HepG2 (cell line): ENCODE results near the gene GPC2. TPM values are rescaled to one million over a fixed set of nuclear protein-coding genes. Genes with fewer than 3 reads are reported as not detected.

Experiments used
- ATF7 ChIP-seq, 2 experiments: fragments of 450-650 bp in 1 of 2; sonication (generic) in 1 of 2; formaldehyde crosslinking in 1 of 2; IDR thresholded peaks; 2 replicates each; pipeline versions ENCODE4 v1.4.0 to v1.6.1; 2016 to 2020; ENCODE audit warnings: antibody characterized with exemption in 1 of 2, mild to moderate bottlenecking in 1 of 2, missing genetic modification reagents in 1 of 2
- CAMTA2 ChIP-seq: sonication (generic); formaldehyde crosslinking; IDR thresholded peaks from 2 replicates; pipeline ENCODE4 v1.4.0; 2020; ENCODE audit warnings: mild to moderate bottlenecking, missing genetic modification reagents, borderline replicate concordance
- HCFC1 ChIP-seq: fragments of 150-350 bp; IDR thresholded peaks from 2 replicates; pipeline ENCODE4 v1.6.1; 2014; ENCODE audit warnings: low read depth, low read length
- HOXA3 ChIP-seq: sonication (generic); formaldehyde crosslinking; IDR thresholded peaks from 2 replicates; pipeline ENCODE4 v1.5.0; 2020; ENCODE audit warnings: missing genetic modification reagents
- KLF15 ChIP-seq: sonication (generic); formaldehyde crosslinking; IDR thresholded peaks from 2 replicates; pipeline ENCODE4 v1.8.1; 2023; ENCODE audit warnings: borderline replicate concordance, mild to moderate bottlenecking, inconsistent platforms, missing genetic modification reagents, mixed read lengths
- NR2C2 ChIP-seq: sonication (generic); formaldehyde crosslinking; IDR thresholded peaks from 2 replicates; pipeline ENCODE4 v1.4.0; 2020; ENCODE audit warnings: missing genetic modification reagents, mild to moderate bottlenecking, moderate library complexity, borderline replicate concordance
- SETDB1 ChIP-seq: sonication (generic); formaldehyde crosslinking; IDR thresholded peaks from 2 replicates; pipeline ENCODE4 v1.5.1; 2020; ENCODE audit warnings: missing genetic modification reagents, mild to moderate bottlenecking, borderline replicate concordance
- SOX5 ChIP-seq: IDR thresholded peaks from 2 replicates; pipeline ENCODE4 v1.6.1; 2016; ENCODE audit warnings: borderline replicate concordance
- SYNCRIP ChIP-seq: fragments of 200-400 bp; formaldehyde crosslinking; IDR thresholded peaks from 2 replicates; pipeline ENCODE4 v1.6.1; 2018; ENCODE audit warnings: mild to moderate bottlenecking, low read depth, low read length; ENCODE audit not compliant: insufficient read depth
- ZNF326 ChIP-seq: sonication (generic); formaldehyde crosslinking; IDR thresholded peaks from 2 replicates; pipeline ENCODE4 v1.4.0; 2020; ENCODE audit warnings: missing genetic modification reagents, borderline replicate concordance
- ZNF577 ChIP-seq: sonication (generic); formaldehyde crosslinking; IDR thresholded peaks from 2 replicates; pipeline ENCODE4 v1.4.0; 2020; ENCODE audit warnings: mild to moderate bottlenecking, low read depth, missing genetic modification reagents, borderline replicate concordance
- ZNF589 ChIP-seq: sonication (generic); formaldehyde crosslinking; conservative IDR thresholded peaks from 2 replicates; pipeline ENCODE4 v1.8.0; 2022; ENCODE audit warnings: mild to moderate bottlenecking, moderate library complexity, missing genetic modification reagents
- ZNF772 ChIP-seq: sonication (generic); formaldehyde crosslinking; IDR thresholded peaks from 2 replicates; pipeline ENCODE4 v1.5.0; 2020; ENCODE audit warnings: mild to moderate bottlenecking, missing genetic modification reagents
- polyA plus RNA-seq, 8 experiments: library from polyadenylated mRNA; depleted of rRNA in 3 of 8; stranded (reverse) in 7 of 8; unstranded in 1 of 8; fragments of >200 nt; fragmentation: Illumina TruSeq in 4 of 8; extraction: Trizol in 4 of 8; gene quantifications; 2 replicates each; pipeline versions ENCODE4 v1.2.1 to v1.2.3, GENCODE V29; 2011 to 2016; ENCODE audit warnings: low read depth in 4 of 8, missing spikeins in 1 of 8, mixed read lengths in 1 of 8; ENCODE audit not compliant: insufficient read depth in 1 of 8
- total RNA-seq, 5 experiments: library from RNA; depleted of rRNA; stranded (reverse); fragments of >200 nt; fragmentation: Illumina TruSeq; extraction: Trizol; gene quantifications; 2 replicates each; pipeline ENCODE4 v1.2.3, GENCODE V29; 2016; ENCODE audit warnings: low read depth in 1 of 5
- TF ChIP-seq, protein P1 (sequence below): sonication (generic); formaldehyde crosslinking; IDR thresholded peaks from 2 replicates; pipeline ENCODE4 v1.5.0; 2020; ENCODE audit warnings: missing genetic modification reagents
- TF ChIP-seq, protein P2 (sequence below): conservative IDR thresholded peaks from 2 replicates; pipeline ENCODE4 v1.6.1; 2018; ENCODE audit warnings: missing genetic modification reagents
- TF ChIP-seq, protein P3 (sequence below): sonication (generic); formaldehyde crosslinking; IDR thresholded peaks from 2 replicates; pipeline ENCODE4 v1.8.0; 2022; ENCODE audit warnings: mild to moderate bottlenecking, missing genetic modification reagents
- TF ChIP-seq, protein P4 (sequence below): sonication (generic); formaldehyde crosslinking; IDR thresholded peaks from 2 replicates; pipeline ENCODE4 v1.5.0; 2020; ENCODE audit warnings: mild to moderate bottlenecking, missing genetic modification reagents
- TF ChIP-seq, protein P5 (sequence below): sonication (generic); formaldehyde crosslinking; IDR thresholded peaks from 2 replicates; pipeline ENCODE4 v1.4.0; 2020; ENCODE audit warnings: missing genetic modification reagents, mild to moderate bottlenecking, borderline replicate concordance

Gene GPC2
- total and polyA plus RNA-seq, 2 of the 13 experiments (the other 11 are each of a cell fraction or from before 2014, with no cell fraction given), result 0.64 to 0.78 TPM

DNA sequence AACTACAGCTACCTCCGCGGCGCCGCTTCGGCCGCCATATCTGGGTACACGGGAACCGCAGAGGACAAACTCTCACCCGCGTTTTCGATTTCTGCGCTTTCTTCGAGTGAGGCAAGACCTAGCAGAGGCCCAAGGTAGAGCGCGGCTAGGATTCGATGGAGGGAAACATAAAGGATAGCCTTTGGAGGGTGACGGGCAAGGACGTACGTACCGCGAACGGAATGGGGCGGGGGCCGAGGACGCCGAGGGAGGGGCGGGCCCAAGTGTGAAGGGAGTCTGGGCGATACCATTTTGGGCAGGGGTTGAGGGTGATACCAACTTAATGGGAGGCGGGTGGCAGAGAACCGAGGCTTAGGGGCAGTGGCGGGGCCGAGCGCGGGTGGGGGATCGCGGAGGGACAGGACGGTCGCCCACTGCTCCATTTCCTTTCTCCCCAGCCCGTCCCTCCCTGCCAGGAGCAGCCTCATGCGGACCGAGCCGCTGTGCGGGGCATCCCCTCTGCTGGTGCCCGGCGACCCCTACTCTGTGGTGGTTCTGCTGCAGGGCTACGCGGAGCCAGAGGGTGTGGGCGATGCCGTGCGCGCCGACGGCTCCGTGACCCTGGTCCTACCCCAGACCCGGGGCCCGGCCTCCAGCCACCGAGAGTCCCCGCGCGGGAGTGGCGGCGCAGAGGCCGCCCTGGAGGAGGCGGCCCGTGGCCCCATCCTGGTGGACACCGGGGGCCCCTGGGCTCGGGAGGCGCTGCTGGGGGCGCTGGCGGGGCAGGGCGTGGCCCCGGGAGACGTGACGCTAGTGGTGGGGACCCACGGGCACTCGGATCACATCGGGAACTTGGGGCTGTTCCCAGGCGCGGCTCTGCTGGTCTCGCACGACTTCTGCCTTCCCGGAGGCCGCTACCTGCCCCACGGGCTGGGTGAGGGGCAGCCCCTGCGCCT, 50.0 kb downstream of the GPC2 start, which contains the start of gene MBLAC1 (continued):
- TF ChIP-seq, protein P1, sequence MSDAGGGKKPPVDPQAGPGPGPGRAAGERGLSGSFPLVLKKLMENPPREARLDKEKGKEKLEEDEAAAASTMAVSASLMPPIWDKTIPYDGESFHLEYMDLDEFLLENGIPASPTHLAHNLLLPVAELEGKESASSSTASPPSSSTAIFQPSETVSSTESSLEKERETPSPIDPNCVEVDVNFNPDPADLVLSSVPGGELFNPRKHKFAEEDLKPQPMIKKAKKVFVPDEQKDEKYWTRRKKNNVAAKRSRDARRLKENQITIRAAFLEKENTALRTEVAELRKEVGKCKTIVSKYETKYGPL (CRISPR knock-in tag), result 0 out of 2 replicates have a peak, but pooled peaks have one; percentile 12
- 0 out of 2 replicates have a peak, but pooled peaks have one; percentile 10 for TF ChIP-seq CAMTA2
- TF ChIP-seq HOXA3 (CRISPR knock-in tag), result peak; percentile 73
- TF ChIP-seq, protein P2, sequence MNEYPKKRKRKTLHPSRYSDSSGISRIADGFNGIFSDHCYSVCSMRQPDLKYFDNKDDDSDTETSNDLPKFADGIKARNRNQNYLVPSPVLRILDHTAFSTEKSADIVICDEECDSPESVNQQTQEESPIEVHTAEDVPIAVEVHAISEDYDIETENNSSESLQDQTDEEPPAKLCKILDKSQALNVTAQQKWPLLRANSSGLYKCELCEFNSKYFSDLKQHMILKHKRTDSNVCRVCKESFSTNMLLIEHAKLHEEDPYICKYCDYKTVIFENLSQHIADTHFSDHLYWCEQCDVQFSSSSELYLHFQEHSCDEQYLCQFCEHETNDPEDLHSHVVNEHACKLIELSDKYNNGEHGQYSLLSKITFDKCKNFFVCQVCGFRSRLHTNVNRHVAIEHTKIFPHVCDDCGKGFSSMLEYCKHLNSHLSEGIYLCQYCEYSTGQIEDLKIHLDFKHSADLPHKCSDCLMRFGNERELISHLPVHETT (CRISPR knock-in tag), result no peak
- TF ChIP-seq, protein P3, sequence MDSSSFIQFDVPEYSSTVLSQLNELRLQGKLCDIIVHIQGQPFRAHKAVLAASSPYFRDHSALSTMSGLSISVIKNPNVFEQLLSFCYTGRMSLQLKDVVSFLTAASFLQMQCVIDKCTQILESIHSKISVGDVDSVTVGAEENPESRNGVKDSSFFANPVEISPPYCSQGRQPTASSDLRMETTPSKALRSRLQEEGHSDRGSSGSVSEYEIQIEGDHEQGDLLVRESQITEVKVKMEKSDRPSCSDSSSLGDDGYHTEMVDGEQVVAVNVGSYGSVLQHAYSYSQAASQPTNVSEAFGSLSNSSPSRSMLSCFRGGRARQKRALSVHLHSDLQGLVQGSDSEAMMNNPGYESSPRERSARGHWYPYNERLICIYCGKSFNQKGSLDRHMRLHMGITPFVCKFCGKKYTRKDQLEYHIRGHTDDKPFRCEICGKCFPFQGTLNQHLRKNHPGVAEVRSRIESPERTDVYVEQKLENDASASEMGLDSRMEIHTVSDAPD (CRISPR knock-in tag), result no peak
- TF ChIP-seq SYNCRIP, result no peak
- TF ChIP-seq HCFC1, result peak; percentile 26; the same call in 1 of the 2 replicates
- no peak for TF ChIP-seq ZNF326 (CRISPR knock-in tag)
- TF ChIP-seq, protein P4, sequence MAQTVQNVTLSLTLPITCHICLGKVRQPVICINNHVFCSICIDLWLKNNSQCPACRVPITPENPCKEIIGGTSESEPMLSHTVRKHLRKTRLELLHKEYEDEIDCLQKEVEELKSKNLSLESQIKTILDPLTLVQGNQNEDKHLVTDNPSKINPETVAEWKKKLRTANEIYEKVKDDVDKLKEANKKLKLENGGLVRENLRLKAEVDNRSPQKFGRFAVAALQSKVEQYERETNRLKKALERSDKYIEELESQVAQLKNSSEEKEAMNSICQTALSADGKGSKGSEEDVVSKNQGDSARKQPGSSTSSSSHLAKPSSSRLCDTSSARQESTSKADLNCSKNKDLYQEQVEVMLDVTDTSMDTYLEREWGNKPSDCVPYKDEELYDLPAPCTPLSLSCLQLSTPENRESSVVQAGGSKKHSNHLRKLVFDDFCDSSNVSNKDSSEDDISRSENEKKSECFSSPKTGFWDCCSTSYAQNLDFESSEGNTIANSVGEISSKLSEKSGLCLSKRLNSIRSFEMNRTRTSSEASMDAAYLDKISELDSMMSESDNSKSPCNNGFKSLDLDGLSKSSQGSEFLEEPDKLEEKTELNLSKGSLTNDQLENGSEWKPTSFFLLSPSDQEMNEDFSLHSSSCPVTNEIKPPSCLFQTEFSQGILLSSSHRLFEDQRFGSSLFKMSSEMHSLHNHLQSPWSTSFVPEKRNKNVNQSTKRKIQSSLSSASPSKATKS, result no peak
- TF ChIP-seq SETDB1 (CRISPR knock-in tag), result no peak
- TF ChIP-seq ATF7 (IDR thresholded peaks at IDR 0.05), result peak; percentile 40
- TF ChIP-seq ATF7 (CRISPR knock-in tag; IDR thresholded peaks at IDR 0.05), result no peak; the same call in 1 of the 2 replicates
- TF ChIP-seq SOX5 (CRISPR knock-in tag), result no peak
- TF ChIP-seq ZNF589, result peak; percentile 81; the same call in 1 of the 2 replicates
- TF ChIP-seq, protein P5, sequence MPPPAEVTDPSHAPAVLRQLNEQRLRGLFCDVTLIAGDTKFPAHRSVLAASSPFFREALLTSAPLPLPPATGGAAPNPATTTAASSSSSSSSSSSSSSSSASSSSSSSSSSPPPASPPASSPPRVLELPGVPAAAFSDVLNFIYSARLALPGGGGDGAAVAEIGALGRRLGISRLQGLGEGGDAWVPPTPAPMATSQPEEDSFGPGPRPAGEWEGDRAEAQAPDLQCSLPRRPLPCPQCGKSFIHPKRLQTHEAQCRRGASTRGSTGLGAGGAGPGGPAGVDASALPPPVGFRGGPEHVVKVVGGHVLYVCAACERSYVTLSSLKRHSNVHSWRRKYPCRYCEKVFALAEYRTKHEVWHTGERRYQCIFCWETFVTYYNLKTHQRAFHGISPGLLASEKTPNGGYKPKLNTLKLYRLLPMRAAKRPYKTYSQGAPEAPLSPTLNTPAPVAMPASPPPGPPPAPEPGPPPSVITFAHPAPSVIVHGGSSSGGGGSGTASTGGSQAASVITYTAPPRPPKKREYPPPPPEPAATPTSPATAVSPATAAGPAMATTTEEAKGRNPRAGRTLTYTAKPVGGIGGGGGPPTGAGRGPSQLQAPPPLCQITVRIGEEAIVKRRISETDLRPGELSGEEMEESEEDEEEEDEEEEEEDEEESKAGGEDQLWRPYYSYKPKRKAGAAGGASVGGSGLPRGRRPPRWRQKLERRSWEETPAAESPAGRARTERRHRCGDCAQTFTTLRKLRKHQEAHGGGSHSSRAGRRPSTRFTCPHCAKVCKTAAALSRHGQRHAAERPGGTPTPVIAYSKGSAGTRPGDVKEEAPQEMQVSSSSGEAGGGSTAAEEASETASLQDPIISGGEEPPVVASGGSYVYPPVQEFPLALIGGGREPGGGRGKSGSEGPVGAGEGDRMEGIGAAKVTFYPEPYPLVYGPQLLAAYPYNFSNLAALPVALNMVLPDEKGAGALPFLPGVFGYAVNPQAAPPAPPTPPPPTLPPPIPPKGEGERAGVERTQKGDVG (CRISPR knock-in tag), result no peak
- TF ChIP-seq ZNF577 (CRISPR knock-in tag), result no peak
- no peak; the same call in 1 of the 2 replicates for TF ChIP-seq ZNF772 (CRISPR knock-in tag)
- TF ChIP-seq KLF15 (CRISPR knock-in tag), result no peak
- TF ChIP-seq NR2C2 (CRISPR knock-in tag), result peak; percentile 19; the same call in 1 of the 2 replicates
